Measurements from ENCODE around the gene SDK2.

The SDK2 gene

DNA sequence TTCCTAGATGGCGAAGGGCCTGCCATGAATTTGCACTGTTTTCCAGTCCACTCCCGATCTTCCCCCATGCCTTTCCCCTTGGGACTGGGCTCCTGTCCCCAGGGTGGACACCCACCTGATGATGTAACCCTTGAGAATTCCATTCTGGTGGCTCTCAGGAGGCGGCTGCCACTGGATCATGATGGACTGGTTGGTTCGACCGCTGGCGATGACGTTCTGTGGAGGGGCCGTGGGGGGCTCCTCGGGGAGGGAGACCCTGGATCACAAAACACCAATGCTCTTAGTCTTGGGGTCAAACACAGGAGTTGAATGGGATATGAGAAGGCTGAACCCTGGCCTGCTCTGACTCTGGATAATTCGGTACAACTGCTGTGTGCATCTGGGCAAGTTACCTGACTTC is 225.2 kb downstream of the SDK2 start:
- TF ChIP-seq FOXA1 (IDR thresholded peaks at IDR 0.05) (no peak), ZNF384 (IDR thresholded peaks at IDR 0.05) (no peak), SUZ12 (IDR thresholded peaks at IDR 0.05) (no peak), BHLHE40 (IDR thresholded peaks at IDR 0.05; ENCODE audit: borderline replicate concordance) (no peak), NFRKB (IDR thresholded peaks at IDR 0.05) (no peak), L3MBTL2 (conservative IDR thresholded peaks at IDR 0.05) (no peak), HDGF (IDR thresholded peaks at IDR 0.05; ENCODE audit: borderline replicate concordance) (no peak), TARDBP (IDR thresholded peaks at IDR 0.05) (no peak), ELF4 (IDR thresholded peaks at IDR 0.05) (no peak), LEF1 (IDR thresholded peaks at IDR 0.05; ENCODE audit: borderline replicate concordance) (no peak), ARNT (IDR thresholded peaks at IDR 0.05) (no peak), FOXK2 (IDR thresholded peaks at IDR 0.05) (no peak), FOXM1 (IDR thresholded peaks at IDR 0.05; ENCODE audit: borderline replicate concordance) (no peak)
- TF ChIP-seq, protein P1, sequence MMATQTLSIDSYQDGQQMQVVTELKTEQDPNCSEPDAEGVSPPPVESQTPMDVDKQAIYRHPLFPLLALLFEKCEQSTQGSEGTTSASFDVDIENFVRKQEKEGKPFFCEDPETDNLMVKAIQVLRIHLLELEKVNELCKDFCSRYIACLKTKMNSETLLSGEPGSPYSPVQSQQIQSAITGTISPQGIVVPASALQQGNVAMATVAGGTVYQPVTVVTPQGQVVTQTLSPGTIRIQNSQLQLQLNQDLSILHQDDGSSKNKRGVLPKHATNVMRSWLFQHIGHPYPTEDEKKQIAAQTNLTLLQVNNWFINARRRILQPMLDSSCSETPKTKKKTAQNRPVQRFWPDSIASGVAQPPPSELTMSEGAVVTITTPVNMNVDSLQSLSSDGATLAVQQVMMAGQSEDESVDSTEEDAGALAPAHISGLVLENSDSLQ (IDR thresholded peaks at IDR 0.05) = no peak
- DNase-seq (ENCODE audit: extremely low spot score) = no peak
- ChIA-PET POLR2A (no interaction called here), CTCF (no interaction called here)

- TF ChIP-seq NFRKB (IDR thresholded peaks at IDR 0.05) (no peak), CTBP1 (IDR thresholded peaks at IDR 0.05; ENCODE audit: borderline replicate concordance) (no peak), FOXM1 (IDR thresholded peaks at IDR 0.05; ENCODE audit: borderline replicate concordance) (no peak), ELF4 (IDR thresholded peaks at IDR 0.05) (no peak), HDGF (IDR thresholded peaks at IDR 0.05; ENCODE audit: borderline replicate concordance) (no peak)
- TF ChIP-seq, protein P1 (IDR thresholded peaks at IDR 0.05) = no peak
- no peak for DNase-seq (ENCODE audit: extremely low spot score)
- ChIA-PET POLR2A (no interaction called here), CTCF (no interaction called here)
These were observed 228.5 kb downstream of the SDK2 start for GRCh38 chr17:73415782-73416181.

DNA sequence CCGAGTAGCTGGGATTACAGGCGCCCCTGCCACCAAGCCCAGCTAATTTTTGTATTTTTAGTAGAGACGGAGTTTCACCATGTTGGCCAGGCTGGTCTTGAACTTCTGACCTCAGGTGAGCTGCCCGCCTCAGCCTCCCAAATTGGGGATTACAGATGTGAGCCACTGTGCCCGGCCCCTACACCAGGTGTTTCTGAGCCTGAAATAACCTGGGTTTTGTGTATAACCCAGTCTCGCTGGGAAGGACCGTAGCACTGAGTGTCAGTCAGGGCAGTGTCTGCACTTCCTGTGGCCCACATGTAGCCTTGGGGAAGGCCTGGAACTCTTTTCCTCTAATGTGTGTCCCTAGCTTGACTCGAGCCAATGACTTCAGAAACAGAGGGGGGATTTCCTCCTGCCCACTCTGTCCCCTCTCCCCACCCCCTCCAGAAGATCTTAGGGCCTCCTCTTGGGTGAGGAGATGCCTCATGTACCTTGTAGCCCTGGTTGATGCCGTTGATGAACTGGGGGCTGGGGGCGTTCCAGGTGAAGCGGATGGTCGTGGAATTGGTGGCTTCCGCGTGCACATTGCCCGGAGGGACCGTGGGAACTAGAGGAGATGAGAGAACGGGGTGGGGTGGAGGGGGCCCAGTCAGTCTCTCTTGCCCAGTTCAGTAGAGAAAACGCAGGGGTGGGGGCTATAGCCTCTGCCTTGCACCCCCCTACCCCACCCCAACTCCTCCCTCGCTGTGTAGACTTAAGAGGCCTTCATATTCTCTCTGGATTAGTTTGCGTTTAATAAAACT is 229.9 kb downstream of the SDK2 start:
- no peak for TF ChIP-seq ARNT (IDR thresholded peaks at IDR 0.05)
- ChIA-PET CTCF (no interaction called here), POLR2A (no interaction called here)
- DNase-seq (ENCODE audit: extremely low spot score) = no peak

DNA sequence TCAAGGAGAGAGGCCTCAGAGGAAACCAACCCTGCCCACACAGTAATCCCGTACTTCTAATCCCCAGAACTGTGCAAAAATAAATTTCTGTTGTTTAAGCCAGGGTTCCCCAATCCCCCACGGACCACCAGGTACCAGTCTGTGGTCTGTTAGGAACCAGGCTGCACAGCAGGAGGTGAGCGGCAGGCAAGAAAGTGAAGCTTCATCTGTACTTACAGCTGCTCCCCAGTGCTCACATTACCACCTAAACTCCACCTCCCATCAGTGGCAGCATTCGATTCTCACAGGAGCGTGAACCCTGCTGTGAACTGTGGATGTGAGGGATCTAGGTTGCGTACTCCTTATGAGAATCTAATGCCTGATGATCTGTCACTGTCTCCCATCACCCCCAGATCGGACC is 231.3 kb downstream of the SDK2 start:
- CTCF ChIA-PET = no interaction called here
- POLR2A ChIA-PET = no interaction called here
- TF ChIP-seq FOXK2 (IDR thresholded peaks at IDR 0.05) = no peak
- TF ChIP-seq BHLHE40 (IDR thresholded peaks at IDR 0.05; ENCODE audit: borderline replicate concordance) = no peak
- no peak for TF ChIP-seq L3MBTL2 (conservative IDR thresholded peaks at IDR 0.05)
- no peak for DNase-seq (ENCODE audit: extremely low spot score)

DNA sequence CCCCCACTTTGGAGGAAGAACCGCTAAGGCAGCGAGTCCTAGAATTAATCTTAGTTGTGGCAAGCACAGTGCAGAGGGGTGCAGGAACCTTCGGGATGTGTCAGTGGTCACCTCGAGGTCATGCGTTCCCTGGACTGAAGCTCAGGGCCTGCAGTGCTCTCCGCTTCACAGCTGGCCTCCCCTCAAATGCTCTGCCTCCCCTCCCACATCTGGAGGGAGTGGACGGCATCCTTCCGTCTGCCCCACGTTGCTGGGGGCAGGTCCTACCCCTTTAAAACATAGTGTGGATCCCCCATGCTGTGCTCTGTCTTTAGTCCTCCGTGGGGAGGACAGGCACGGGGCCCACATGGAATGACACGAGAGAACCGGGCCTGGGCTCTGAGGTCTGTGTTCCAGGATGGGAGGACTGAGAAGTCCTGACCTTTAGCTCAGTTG is 232.9 kb downstream of the SDK2 start:
- no peak for DNase-seq (ENCODE audit: extremely low spot score)
- no peak for TF ChIP-seq NFRKB (IDR thresholded peaks at IDR 0.05)
- no peak for TF ChIP-seq ARNT (IDR thresholded peaks at IDR 0.05)
- TF ChIP-seq, protein P1 (IDR thresholded peaks at IDR 0.05) = no peak
- no peak for TF ChIP-seq SUZ12 (IDR thresholded peaks at IDR 0.05)
- TF ChIP-seq SP1 (IDR thresholded peaks at IDR 0.05) = no peak
- TF ChIP-seq TARDBP (IDR thresholded peaks at IDR 0.05) = no peak
- no peak for TF ChIP-seq FOXK2 (IDR thresholded peaks at IDR 0.05)
- no peak for TF ChIP-seq BHLHE40 (IDR thresholded peaks at IDR 0.05; ENCODE audit: borderline replicate concordance)
- no peak for TF ChIP-seq FOXM1 (IDR thresholded peaks at IDR 0.05; ENCODE audit: borderline replicate concordance)
- TF ChIP-seq ELF4 (IDR thresholded peaks at IDR 0.05) = no peak
- TF ChIP-seq LEF1 (IDR thresholded peaks at IDR 0.05; ENCODE audit: borderline replicate concordance) = no peak
- TF ChIP-seq L3MBTL2 (conservative IDR thresholded peaks at IDR 0.05) = no peak
- no peak for TF ChIP-seq HDGF (IDR thresholded peaks at IDR 0.05; ENCODE audit: borderline replicate concordance)
- TF ChIP-seq FOXA1 (IDR thresholded peaks at IDR 0.05) = no peak
- no peak for TF ChIP-seq ZNF384 (IDR thresholded peaks at IDR 0.05)
- TF ChIP-seq CTBP1 (IDR thresholded peaks at IDR 0.05; ENCODE audit: borderline replicate concordance) = no peak
- CTCF ChIA-PET = no interaction called here
- POLR2A ChIA-PET = no interaction called here

DNA sequence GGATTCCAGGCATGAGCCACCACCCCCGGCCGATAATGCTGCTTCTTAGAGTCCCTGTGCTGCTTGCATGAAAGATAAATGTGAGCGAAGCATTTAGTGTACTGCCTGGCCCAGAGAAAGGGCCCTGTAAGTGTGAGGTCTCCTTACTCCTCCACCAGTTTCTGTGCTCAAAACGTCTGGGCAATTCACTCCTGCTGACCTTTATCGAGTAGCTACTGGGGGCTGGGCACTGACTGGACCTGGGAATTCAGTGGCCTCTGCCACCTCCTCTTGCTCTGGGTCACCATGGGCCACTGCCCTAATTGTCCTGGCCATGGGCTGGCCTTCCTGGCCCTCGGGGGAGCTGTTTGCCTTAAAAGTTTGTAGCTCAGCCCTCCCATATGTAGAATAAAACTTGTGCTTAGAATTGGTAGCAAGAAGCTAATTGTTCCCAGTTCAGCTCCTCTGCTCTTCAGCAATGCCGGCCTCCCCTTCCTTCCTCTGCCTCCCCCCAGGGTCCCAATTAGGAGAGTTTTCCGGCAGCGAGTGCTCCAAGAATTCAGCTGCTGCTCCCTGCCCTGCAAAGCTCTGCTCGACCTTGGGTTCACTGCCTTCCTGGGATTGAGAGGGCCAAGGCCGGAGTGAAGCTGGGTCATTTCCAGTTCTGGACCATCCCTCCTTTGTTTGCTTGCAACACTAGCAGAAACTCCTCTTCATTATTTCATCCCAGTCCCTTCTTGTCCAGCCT is 233.5 kb downstream of the SDK2 start:
- POLR2A ChIA-PET = no interaction called here
- no peak for DNase-seq (ENCODE audit: extremely low spot score)
- CTCF ChIA-PET = interaction anchor here (0.5 kb wide), 1 partner anchor 11 kb away, joined by 4 read pairs; no protein-coding TSS in a partner anchor
- TF ChIP-seq, protein P1 (IDR thresholded peaks at IDR 0.05) = no peak
- TF ChIP-seq ZNF384 (IDR thresholded peaks at IDR 0.05) (no peak), ARNT (IDR thresholded peaks at IDR 0.05) (no peak), FOXK2 (IDR thresholded peaks at IDR 0.05) (no peak), SUZ12 (IDR thresholded peaks at IDR 0.05) (no peak), FOXM1 (IDR thresholded peaks at IDR 0.05; ENCODE audit: borderline replicate concordance) (no peak), BHLHE40 (IDR thresholded peaks at IDR 0.05; ENCODE audit: borderline replicate concordance) (no peak), CTBP1 (IDR thresholded peaks at IDR 0.05; ENCODE audit: borderline replicate concordance) (no peak), L3MBTL2 (conservative IDR thresholded peaks at IDR 0.05) (no peak), NFRKB (IDR thresholded peaks at IDR 0.05) (no peak), LEF1 (IDR thresholded peaks at IDR 0.05; ENCODE audit: borderline replicate concordance) (no peak), TARDBP (IDR thresholded peaks at IDR 0.05) (no peak), FOXA1 (IDR thresholded peaks at IDR 0.05) (no peak)
